H1 (cell line): ENCODE measurements around the gene LGALS1. TPM values are rescaled to one million over a fixed set of nuclear protein-coding genes. Genes with fewer than 3 reads are reported as not detected.

Experiments used
- CTCF ChIA-PET: fragments of 300-600 bp; sonication (Branson Sonifier 250); formaldehyde crosslinking; loops from one replicate; lab custom pipeline; 2021; ENCODE audit not compliant: partially characterized antibody; lab: Charles Lee
- POLR2A ChIA-PET: fragments of 300-600 bp; sonication (Branson Sonifier 250); formaldehyde crosslinking; loops from one replicate; lab custom pipeline; 2021; ENCODE audit warnings: inconsistent platforms; ENCODE audit not compliant: partially characterized antibody; lab: Charles Lee
- DNase-seq, 2 experiments: peaks; one replicate each; pipeline versions ENCODE4 v3.0.0 to v3.0.0-alpha.2; 2010 to 2022; ENCODE audit warnings: low spot score in 2 of 2, low read depth in 1 of 2, mixed read lengths in 1 of 2
- FAIRE-seq: peaks from 2 replicates; lab custom pipeline; 2011; peaks lifted over from hg19 to GRCh38; lab: Jason Lieb, UNC
- H2AFZ ChIP-seq: 2 replicates; pipeline ENCODE4 v1.8.1; 2012; ENCODE audit warnings: low read length, inconsistent platforms
- H2AK5ac ChIP-seq: 2 replicates; pipeline ENCODE4 v1.6.1; 2013; ENCODE audit warnings: low read depth, low read length
- H2BK120ac ChIP-seq: replicated peaks from 2 replicates; pipeline ENCODE3; 2013; ENCODE audit warnings: low read depth, low read length, inconsistent platforms
- H2BK12ac ChIP-seq: 2 replicates; pipeline ENCODE4 v1.6.1; 2013; ENCODE audit warnings: low read depth, low read length
- H2BK15ac ChIP-seq: 2 replicates; pipeline ENCODE4 v1.6.1; 2013; ENCODE audit warnings: low read length
- H2BK20ac ChIP-seq: 2 replicates; pipeline ENCODE4 v1.6.1; 2013; ENCODE audit warnings: low read length
- H2BK5ac ChIP-seq: 2 replicates; pipeline ENCODE4 v1.6.1; 2013; ENCODE audit warnings: low read depth, low read length
- H3K14ac ChIP-seq: 2 replicates; pipeline ENCODE4 v1.6.1; 2013; ENCODE audit warnings: inconsistent platforms; ENCODE audit not compliant: insufficient read length
- H3K18ac ChIP-seq: 2 replicates; pipeline ENCODE4 v1.6.1; 2013; ENCODE audit warnings: low read length; ENCODE audit errors: extremely low read depth
- H3K23ac ChIP-seq: 2 replicates; pipeline ENCODE4 v1.6.1; 2013; ENCODE audit warnings: inconsistent platforms; ENCODE audit not compliant: insufficient read length
- H3K23me2 ChIP-seq: 2 replicates; pipeline ENCODE4 v1.6.1; 2013; ENCODE audit warnings: low read depth, low read length
- H3K27ac ChIP-seq: 2 replicates; pipeline ENCODE4 v1.6.1; 2011; ENCODE audit warnings: low read depth, low read length, inconsistent platforms
- H3K27me3 ChIP-seq, 4 experiments: replicated peaks in 1 of 4; 1 replicate in 1 of 4; 2 replicates in 3 of 4; pipeline versions ENCODE4 v1.6.1 to v1.8.1; 2011 to 2013; ENCODE audit warnings: low read length in 3 of 4, mild to moderate bottlenecking in 3 of 4, inconsistent platforms in 2 of 4, mixed read lengths in 2 of 4, moderate library complexity in 1 of 4; ENCODE audit not compliant: control insufficient read depth in 3 of 4, insufficient read depth in 3 of 4; ENCODE audit errors: extremely low read depth in 1 of 4
- H3K36me3 ChIP-seq, 4 experiments: 2 replicates each; pipeline versions ENCODE4 v1.6.1 to v1.8.1; 2011 to 2013; ENCODE audit warnings: mild to moderate bottlenecking in 4 of 4, low read length in 3 of 4, moderate library complexity in 2 of 4, control low read depth in 1 of 4, inconsistent platforms in 1 of 4; ENCODE audit not compliant: insufficient read depth in 4 of 4, control insufficient read depth in 2 of 4
- H3K4ac ChIP-seq: replicated peaks from 2 replicates; pipeline ENCODE3; 2013; ENCODE audit warnings: low read length, low read depth, mixed read lengths, inconsistent platforms; ENCODE audit not compliant: insufficient read length
- H3K4me1 ChIP-seq, 4 experiments: replicated peaks in 1 of 4; 1 replicate in 1 of 4; 2 replicates in 3 of 4; pipeline versions ENCODE4 v1.6.1 to v1.8.1; 2011 to 2013; ENCODE audit warnings: low read length in 3 of 4, inconsistent platforms in 2 of 4, mixed read lengths in 1 of 4; ENCODE audit not compliant: insufficient read depth in 4 of 4, control insufficient read depth in 3 of 4
- H3K4me2 ChIP-seq, 2 experiments: 2 replicates each; pipeline versions ENCODE4 v1.6.1 to v1.8.1; 2011 to 2013; ENCODE audit warnings: low read depth in 2 of 2, low read length in 2 of 2, control low read depth in 1 of 2, inconsistent platforms in 1 of 2, mild to moderate bottlenecking in 1 of 2; ENCODE audit not compliant: insufficient read depth in 1 of 2
- H3K4me3 ChIP-seq, 4 experiments: fragments of 200-600, 300-600 bp in 1 of 4; sonication (generic), shearing (Covaris generic), sonication (Bioruptor Twin) in 1 of 4; 2 replicates each; pipeline versions ENCODE4 v1.5.1 to v1.8.1; 2011 to 2016; ENCODE audit warnings: low read length in 4 of 4, low read depth in 3 of 4, control low read depth in 2 of 4, inconsistent platforms in 2 of 4, mild to moderate bottlenecking in 2 of 4, mixed read lengths in 1 of 4, moderate library complexity in 1 of 4; ENCODE audit not compliant: insufficient read depth in 2 of 4; ENCODE audit errors: extremely low read depth in 1 of 4
- H3K56ac ChIP-seq: replicated peaks from 2 replicates; pipeline ENCODE3; 2013; ENCODE audit warnings: low read depth, mild to moderate bottlenecking, mixed read lengths, low read length, inconsistent platforms; ENCODE audit not compliant: insufficient read length
- H3K79me1 ChIP-seq: 2 replicates; pipeline ENCODE4 v1.6.1; 2013; ENCODE audit warnings: low read depth, low read length, control low read depth
- H3K79me2 ChIP-seq, 2 experiments: 2 replicates each; pipeline versions ENCODE4 v1.6.1 to v1.8.1; 2012 to 2013; ENCODE audit warnings: low read length in 2 of 2, mild to moderate bottlenecking in 2 of 2, inconsistent platforms in 1 of 2; ENCODE audit not compliant: insufficient read depth in 2 of 2, control insufficient read depth in 1 of 2
- H3K9ac ChIP-seq, 4 experiments: replicated peaks in 1 of 4; 1 replicate in 1 of 4; 2 replicates in 3 of 4; pipeline versions ENCODE4 v1.6.1 to v1.8.1; 2011 to 2013; ENCODE audit warnings: low read depth in 3 of 4, low read length in 3 of 4, control low read depth in 2 of 4, mild to moderate bottlenecking in 2 of 4, moderate library complexity in 2 of 4, inconsistent platforms in 1 of 4; ENCODE audit errors: extremely low read depth in 1 of 4
- H3K9me3 ChIP-seq, 2 experiments: 2 replicates each; pipeline versions ENCODE4 v1.6.1 to v1.8.1; 2012 to 2013; ENCODE audit warnings: mild to moderate bottlenecking in 2 of 2, moderate library complexity in 2 of 2, control low read depth in 1 of 2, inconsistent platforms in 1 of 2, low read depth in 1 of 2, low read length in 1 of 2, mixed read lengths in 1 of 2; ENCODE audit not compliant: insufficient read depth in 2 of 2
- H4K20me1 ChIP-seq, 2 experiments: replicated peaks in 1 of 2; 2 replicates each; pipeline versions ENCODE3 to v1.8.1; 2011 to 2013; ENCODE audit warnings: inconsistent platforms in 2 of 2, low read length in 2 of 2, mild to moderate bottlenecking in 1 of 2; ENCODE audit not compliant: insufficient read depth in 2 of 2, control insufficient read depth in 1 of 2
- H4K5ac ChIP-seq: 2 replicates; pipeline ENCODE4 v1.6.1; 2013; ENCODE audit warnings: low read length, low read depth, mixed read lengths, inconsistent platforms; ENCODE audit not compliant: insufficient read length
- H4K8ac ChIP-seq: 2 replicates; pipeline ENCODE4 v1.8.0; 2013; ENCODE audit warnings: mild to moderate bottlenecking, moderate library complexity, low read length, inconsistent platforms; ENCODE audit not compliant: insufficient read depth; ENCODE audit errors: extremely low read depth
- H4K91ac ChIP-seq: replicated peaks from 2 replicates; pipeline ENCODE3; 2013; ENCODE audit warnings: low read length, mixed read lengths, inconsistent platforms; ENCODE audit not compliant: insufficient read length
- BCL11A ChIP-seq, 2 experiments: IDR thresholded peaks; one replicate each; pipeline ENCODE4 v1.6.1; 2011; ENCODE audit warnings: low read depth in 2 of 2, low read length in 2 of 2, mild to moderate bottlenecking in 2 of 2
- BRCA1 ChIP-seq: IDR thresholded peaks from 2 replicates; pipeline ENCODE4 v1.6.1; 2012; ENCODE audit warnings: low read depth, low read length, improper control_type of control experiment
- CHD1 ChIP-seq: IDR thresholded peaks from 2 replicates; pipeline ENCODE4 v1.6.1; 2012; ENCODE audit warnings: low read depth, low read length, improper control_type of control experiment
- CTCF ChIP-seq, 3 experiments: IDR thresholded peaks; 1 replicate in 2 of 3; 2 replicates in 1 of 3; pipeline versions ENCODE4 v1.5.1 to v1.6.1; 2011; ENCODE audit warnings: low read length in 3 of 3, mild to moderate bottlenecking in 3 of 3, inconsistent platforms in 2 of 3, low read depth in 1 of 3, moderate library complexity in 1 of 3; ENCODE audit not compliant: insufficient read depth in 1 of 3; ENCODE audit errors: control extremely low read depth in 1 of 3
- GTF2F1 ChIP-seq: IDR thresholded peaks from 2 replicates; pipeline ENCODE4 v1.6.1; 2012; ENCODE audit warnings: low read depth, low read length, improper control_type of control experiment, borderline replicate concordance
- JUND ChIP-seq: IDR thresholded peaks from 2 replicates; pipeline ENCODE4 v1.6.1; 2011; ENCODE audit warnings: mild to moderate bottlenecking, improper control_type of control experiment, low read length
- KDM4A ChIP-seq: IDR thresholded peaks from one replicate; pipeline ENCODE4 v1.7.1; 2012; ENCODE audit warnings: low read depth, mild to moderate bottlenecking, moderate library complexity, low read length, inconsistent platforms; ENCODE audit not compliant: severe bottlenecking
- PHF8 ChIP-seq: fragments of 200-600 bp; sonication (generic); conservative IDR thresholded peaks from 2 replicates; pipeline ENCODE4 v1.7.1; 2012; ENCODE audit warnings: low read depth, mild to moderate bottlenecking, inconsistent platforms, low read length, moderate library complexity
- POLR2AphosphoS5 ChIP-seq: IDR thresholded peaks from 2 replicates; pipeline ENCODE4 v1.6.1; 2011; ENCODE audit warnings: low read depth, low read length
- SIRT6 ChIP-seq: IDR thresholded peaks from one replicate; pipeline ENCODE4 v1.7.1; 2012; ENCODE audit warnings: low read length, inconsistent platforms
- TAF7 ChIP-seq: optimal IDR thresholded peaks from 2 replicates; pipeline ENCODE3; 2011; ENCODE audit warnings: low read depth, mild to moderate bottlenecking, inconsistent platforms, low read length, moderate library complexity, borderline replicate concordance
- YY1 ChIP-seq: IDR thresholded peaks from 2 replicates; pipeline ENCODE4 v1.6.1; 2011; ENCODE audit warnings: low read depth, mild to moderate bottlenecking, low read length
- WGBS, 2 experiments: shearing (Covaris generic) in 1 of 2; methylation state at CpG; one replicate each; pipeline versions ENCODE4 v1.1.6 to v1.1.7; 2013 to 2015; ENCODE audit warnings: low lambda C conversion rate in 2 of 2, mixed read lengths in 2 of 2, inconsistent platforms in 1 of 2, low coverage in 1 of 2, missing lambda C conversion rate in 1 of 2; ENCODE audit not compliant: insufficient replicate concordance in 2 of 2, insufficient coverage in 1 of 2, insufficient read length in 1 of 2; ENCODE audit errors: extremely low coverage in 1 of 2, missing lambda C conversion rate in 1 of 2; 5-methylcytosine and 5-hydroxymethylcytosine counted together
- polyA plus RNA-seq, 7 experiments: library from polyadenylated mRNA; depleted of rRNA in 3 of 7; stranded (reverse) in 5 of 7; unstranded in 2 of 7; fragments of >200 nt in 5 of 7; fragments of 200-250 nt in 2 of 7; gene quantifications; 1 replicate in 5 of 7; 2 replicates in 1 of 7; 4 replicates in 1 of 7; pipeline versions ENCODE4 v1.2.1 to v1.2.3, GENCODE V29; 2011 to 2013; ENCODE audit warnings: missing spikeins in 2 of 7, mixed read lengths in 2 of 7
- total RNA-seq: library from RNA; stranded (reverse); fragmentation: NEBNext Ultra II Directional; extraction: Animal tissue kit (Norgen Biotek cat#: 25700); gene quantifications from 2 replicates; pipeline ENCODE4 v1.2.1, GENCODE V29; 2021

The LGALS1 gene
- total and polyA plus RNA-seq, 2 of the 8 experiments (the other 6 are each of a cell fraction or from before 2014, with no cell fraction given), result 12.0 to 92.4 TPM

- H3K79me1 ChIP-seq, result no peaks in the 10 kb centered on the region
- no peak overlapping the region for H2BK15ac ChIP-seq
- no peaks in the 10 kb centered on the region for H3K27me3 ChIP-seq
- FAIRE-seq (no peak), DNase-seq (no peak)
- H2BK5ac ChIP-seq, result no peak overlapping the region
- no peak overlapping the region for H3K27ac ChIP-seq
- no peak overlapping the region for H3K4ac ChIP-seq
- no peak overlapping the region for H4K5ac ChIP-seq
- H3K79me2 ChIP-seq, result no peaks in the 10 kb centered on the region
- no peak overlapping the region for H3K4me2 ChIP-seq
- WGBS, 2 experiments, result 93% methylated on average over 2 of the region's 2 CpGs; no CpG with 5 or more reads in 1 of the 2 experiments
- H2BK120ac ChIP-seq, result no peak overlapping the region
- no peaks in the 10 kb centered on the region for H3K9me3 ChIP-seq
- H2AFZ ChIP-seq, result no peak overlapping the region
- H2BK12ac ChIP-seq, result no peak overlapping the region
- H3K14ac ChIP-seq, result no peak overlapping the region
- no peaks in the 10 kb centered on the region for H3K23me2 ChIP-seq
- H3K4me3 ChIP-seq, result no peak overlapping the region
- no peak overlapping the region for H2BK20ac ChIP-seq
- H4K20me1 ChIP-seq, result peaks cover 6 to 10% of the 10 kb centered on the region in 2 experiments
- no peaks in the 10 kb centered on the region for H3K4me1 ChIP-seq
- H4K8ac ChIP-seq, result no peak overlapping the region
- no peak overlapping the region for H4K91ac ChIP-seq
- no peak overlapping the region for H3K23ac ChIP-seq
- H3K18ac ChIP-seq, result no peak overlapping the region
- peaks cover 7 to 39% (median 21%) of the 10 kb centered on the region in 4 experiments for H3K36me3 ChIP-seq
- no peak overlapping the region for H3K56ac ChIP-seq
- no peak overlapping the region for H3K9ac ChIP-seq
- ChIA-PET CTCF (no interaction called here), POLR2A (interaction anchor here (1.4 to 2.1 kb wide), 2 partner anchors 10 to 19 kb away, joined by 4 to 9 read pairs; no protein-coding TSS in a partner anchor)
- no peak overlapping the region for H2AK5ac ChIP-seq
- TF ChIP-seq POLR2AphosphoS5 (no peak), CHD1 (no peak), GTF2F1 (no peak), BCL11A (IDR thresholded peaks at IDR 0.05; ENCODE audit: low read depth in 2 of 2, low read length in 2 of 2) (no peak), JUND (no peak), YY1 (no peak), CTCF (IDR thresholded peaks at IDR 0.05; ENCODE audit: control extremely low read depth in 1 of 3, insufficient read depth in 1 of 3, low read depth in 1 of 3, low read length in 3 of 3) (no peak), BRCA1 (no peak), PHF8 (no peak), SIRT6 (no peak), TAF7 (no peak), KDM4A (no peak)
Observed at GRCh38 chr22:37714634-37715033, 39.2 kb downstream of the LGALS1 start.
